HG02798 (cell line): ENCODE data around the gene HOXC11.

Experiments
- ATAC-seq: cut with Tn5 transposase; IDR thresholded peaks from one replicate; pipeline ENCODE4 v1.9.1; 2021; ENCODE audit warnings: mild to moderate bottlenecking; ENCODE audit not compliant: unreplicated experiment, poor library complexity

HOXC11 gene

DNA sequence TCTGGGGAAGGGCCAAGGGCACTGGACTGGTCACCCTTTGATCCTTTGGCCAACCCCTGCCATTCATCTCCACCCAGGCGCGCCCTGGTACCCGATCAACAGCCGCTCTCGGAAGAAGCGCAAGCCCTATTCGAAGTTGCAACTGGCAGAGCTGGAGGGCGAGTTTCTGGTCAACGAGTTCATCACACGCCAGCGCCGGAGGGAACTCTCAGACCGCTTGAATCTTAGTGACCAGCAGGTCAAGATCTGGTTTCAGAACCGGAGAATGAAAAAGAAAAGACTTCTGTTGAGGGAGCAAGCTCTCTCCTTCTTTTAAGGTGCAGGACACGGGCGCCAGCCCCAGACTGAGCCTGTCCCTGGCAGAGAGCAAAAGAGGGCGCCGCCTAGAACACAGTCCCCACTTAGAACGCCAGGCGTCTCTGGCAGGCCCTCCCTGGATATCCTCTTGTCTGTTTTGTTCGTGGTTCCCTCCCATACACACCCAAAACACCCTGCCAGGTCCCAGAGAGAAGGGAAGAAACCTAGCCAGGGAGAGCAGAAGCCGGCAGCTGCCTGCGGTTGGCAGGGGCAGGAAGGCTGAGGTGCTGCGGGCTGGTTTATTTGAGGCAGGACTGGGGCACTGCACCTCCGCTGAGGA lies 16.6 kb upstream of the HOXC11 start:
- ATAC-seq: no peak

- no peak for ATAC-seq
Measured at GRCh38 chr12:53956914-53957536, 15.9 kb upstream of the HOXC11 start.

GRCh38 chr12:53958128-53958527 lies 14.8 kb upstream of the HOXC11 start:
- ATAC-seq: no peak

GRCh38 chr12:53959314-53959713 lies 13.6 kb upstream of the HOXC11 start:
- no peak for ATAC-seq

DNA sequence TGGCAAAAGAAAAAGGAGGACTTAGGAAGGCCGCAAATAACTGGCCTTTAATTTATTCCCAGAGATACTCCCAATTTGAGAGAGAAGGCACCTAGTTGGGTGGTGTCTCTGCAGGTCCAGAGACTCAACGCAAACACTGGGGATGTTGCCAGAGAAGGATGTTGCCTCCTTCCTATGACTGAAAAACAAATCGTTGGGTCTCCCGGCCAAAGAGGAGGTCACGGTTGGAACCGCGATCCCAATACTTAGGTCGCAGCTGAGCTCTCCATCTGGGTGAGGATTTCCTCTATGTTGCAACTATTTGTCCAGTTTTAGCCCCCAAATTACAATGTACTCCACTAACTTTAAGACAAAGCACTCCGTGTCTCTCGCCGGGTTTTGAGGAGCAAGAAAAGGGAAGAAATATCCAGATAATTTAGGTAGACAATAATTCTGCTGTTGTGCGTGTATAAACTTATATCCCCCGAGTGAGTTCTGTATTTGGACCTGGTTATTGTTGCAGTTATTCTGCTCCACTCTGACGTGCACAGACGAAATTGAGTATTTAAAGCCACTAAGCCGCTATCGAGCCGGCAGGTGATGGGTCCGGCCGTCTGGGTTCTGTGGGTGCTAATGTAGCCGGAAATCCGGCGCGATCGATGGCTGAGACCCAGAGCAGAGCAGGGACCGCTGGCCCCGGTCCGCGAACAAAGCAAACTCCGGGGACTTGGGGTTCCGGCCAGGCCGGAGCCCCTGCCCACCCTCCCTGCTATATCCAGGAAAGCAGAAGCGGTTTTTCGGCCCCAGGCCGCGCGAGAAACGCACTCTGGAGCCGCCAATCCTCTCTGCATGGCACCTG lies 12.5 kb upstream of the HOXC11 start:
- ATAC-seq: no peak

GRCh38 chr12:53961025-53961761 lies 11.7 kb upstream of the HOXC11 start:
- no peak for ATAC-seq

GRCh38 chr12:53963005-53963404 lies 9.9 kb upstream of the HOXC11 start:
- no peak for ATAC-seq

- no peak for ATAC-seq
Measured at GRCh38 chr12:53963434-53964314, 9.3 kb upstream of the HOXC11 start.

DNA sequence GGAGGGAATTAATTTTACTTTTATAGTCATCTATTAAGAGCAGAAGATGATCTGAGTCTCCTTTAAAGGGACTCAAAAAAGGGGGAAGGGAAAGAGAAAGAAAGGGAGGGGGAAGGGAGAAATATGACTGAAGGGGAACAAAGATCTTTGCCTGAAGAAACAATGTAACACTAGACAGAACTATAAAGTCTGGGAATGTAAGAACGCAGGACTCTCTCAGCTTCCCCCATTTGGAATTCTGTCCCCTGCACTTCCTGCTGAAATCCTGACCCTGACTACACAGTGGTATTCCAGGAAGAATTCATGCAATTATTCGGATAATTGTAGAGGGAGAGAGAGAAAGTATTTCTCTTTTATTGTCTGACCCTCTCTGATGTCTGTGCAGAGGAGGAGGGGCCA lies 8.6 kb upstream of the HOXC11 start:
- ATAC-seq: no peak

DNA sequence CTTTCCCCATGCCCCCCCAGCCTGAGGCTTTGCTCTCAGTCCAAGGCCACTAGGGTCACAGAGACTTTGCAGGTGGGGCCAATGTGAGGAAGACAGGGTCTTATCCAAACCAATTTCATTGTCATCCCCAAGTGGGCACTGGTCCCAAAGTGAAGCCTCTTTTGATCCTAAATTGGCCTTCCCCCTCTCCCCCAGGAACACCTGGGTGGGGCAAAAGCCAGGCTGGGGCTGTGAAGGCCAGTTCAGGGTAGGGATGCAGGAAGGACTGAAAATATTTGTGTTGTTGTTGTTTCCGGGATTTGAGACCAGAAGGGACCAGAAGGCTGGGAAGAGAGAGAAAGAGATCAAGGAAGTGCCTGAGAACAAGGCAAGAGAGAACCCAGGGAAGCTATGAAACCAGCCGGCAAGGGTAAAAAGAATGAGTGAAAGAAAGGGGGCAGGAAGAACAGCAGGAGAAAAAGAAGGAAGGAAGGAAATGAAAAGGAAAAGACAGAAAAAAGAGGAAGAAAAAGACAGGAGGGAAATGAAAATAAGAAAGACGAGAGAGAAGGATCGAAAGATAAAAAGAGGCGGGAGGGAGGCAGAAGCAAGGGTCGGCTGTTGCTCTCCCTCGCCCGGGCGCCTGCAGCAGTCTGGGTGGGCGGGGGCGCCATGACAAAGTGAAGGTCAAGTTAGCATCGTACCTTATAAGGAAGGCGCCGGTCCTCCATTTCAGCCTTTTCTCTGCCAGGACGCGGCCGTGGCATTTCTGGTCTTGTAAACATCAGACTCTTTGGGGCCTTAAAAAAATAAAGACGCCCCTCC lies 7.4 kb upstream of the HOXC11 start:
- ATAC-seq: no peak

GRCh38 chr12:53966085-53966384 lies 6.9 kb upstream of the HOXC11 start:
- no peak for ATAC-seq

- no peak for ATAC-seq
Measured at GRCh38 chr12:53966385-53967133, 6.4 kb upstream of the HOXC11 start.

DNA sequence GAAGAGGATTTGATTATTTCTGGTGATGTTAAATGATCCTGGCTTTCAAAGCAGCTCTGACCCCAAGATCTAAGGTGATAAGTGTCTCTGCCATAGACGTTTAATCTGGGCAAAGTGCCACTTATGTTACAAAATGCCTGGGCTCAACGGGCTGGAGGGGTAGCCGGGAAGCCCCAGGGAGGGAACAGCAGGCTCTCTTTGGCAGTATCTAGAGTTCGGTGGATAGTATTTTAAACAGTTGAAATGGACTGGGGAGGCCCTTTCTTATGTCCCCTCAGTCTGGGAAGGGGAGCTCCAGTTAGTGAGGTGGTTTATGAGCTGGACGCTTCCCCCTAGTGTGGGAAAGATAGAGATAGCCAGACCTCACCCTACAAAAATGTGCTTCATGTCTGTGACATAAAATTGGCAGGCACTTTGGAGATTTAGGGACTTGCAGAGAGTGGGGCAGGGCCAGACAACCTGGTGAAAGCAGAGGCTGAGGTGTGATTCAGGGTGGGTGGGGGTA lies 5.5 kb upstream of the HOXC11 start:
- ATAC-seq: no peak

GRCh38 chr12:53968214-53969127 lies 4.5 kb upstream of the HOXC11 start:
- ATAC-seq: no peak

DNA sequence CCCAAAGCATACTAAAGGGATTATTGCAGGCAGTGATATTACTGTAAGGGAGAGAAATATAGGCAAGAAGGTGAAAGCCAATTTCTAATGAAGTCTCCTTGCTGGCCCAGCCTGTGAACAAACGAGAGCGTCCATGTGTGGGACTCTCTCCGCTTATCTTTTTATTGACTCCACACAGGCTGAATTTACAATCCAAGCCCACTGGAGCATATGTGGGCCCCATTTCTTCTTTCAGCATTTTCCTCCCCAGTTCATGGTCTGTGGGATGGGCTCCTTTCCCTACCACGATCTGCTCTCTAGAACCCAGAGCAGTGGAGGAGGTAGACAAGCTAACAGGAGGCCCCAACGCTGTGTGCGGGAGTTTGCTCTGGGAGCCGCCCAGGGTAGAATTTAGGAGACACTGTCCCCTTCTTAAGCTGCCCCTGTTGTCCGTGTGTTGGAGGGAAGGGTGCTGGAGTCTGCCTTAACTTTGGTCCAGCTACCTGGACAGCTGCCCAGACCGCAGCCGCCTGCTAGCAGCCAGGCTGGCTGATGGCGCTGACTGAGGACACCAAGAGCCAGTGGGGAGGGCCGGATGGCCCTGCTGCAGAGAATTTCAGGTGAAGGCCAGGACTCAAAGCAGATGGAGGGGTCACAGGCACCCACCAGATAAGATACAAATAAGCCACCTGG lies 3.2 kb upstream of the HOXC11 start:
- ATAC-seq: no peak

DNA sequence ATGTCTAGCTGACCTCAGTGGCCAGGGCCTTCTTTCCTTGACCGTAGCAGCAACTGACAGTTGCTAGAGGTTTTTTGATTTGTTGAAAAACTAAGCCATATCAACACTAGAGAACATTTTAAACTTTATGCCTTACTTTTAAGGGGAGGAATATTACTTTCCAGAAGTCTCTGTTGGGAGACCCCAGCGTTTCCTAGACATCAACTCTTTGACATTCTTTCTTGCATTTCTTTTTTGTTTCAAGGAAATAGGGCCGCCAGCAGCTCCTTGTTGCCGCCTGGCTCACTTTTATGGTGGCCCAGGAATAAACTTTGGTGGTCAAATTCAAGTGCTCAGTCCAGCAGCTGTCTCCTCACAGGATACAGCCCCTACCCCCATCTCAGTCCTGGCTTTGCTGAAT lies 2.5 kb upstream of the HOXC11 start:
- ATAC-seq: no peak

DNA sequence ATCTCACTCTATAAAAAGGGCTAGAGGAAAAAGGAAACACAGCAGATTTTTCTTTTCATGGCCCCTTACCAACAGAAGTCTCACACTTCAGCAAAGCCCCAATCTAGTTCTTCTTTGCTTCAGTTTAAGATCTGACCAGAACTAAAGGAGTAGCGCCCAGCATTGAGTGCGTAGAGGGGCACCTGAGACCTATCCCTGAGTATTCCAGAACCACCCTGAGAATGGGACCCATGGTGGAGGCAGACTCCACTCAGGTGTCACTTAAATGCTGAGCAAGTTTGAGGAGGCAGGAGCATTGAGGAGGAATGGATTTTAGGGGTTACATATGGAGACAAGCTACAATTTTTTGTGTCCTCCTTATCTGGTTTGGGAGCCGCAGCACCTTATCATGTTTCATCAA lies 1.8 kb upstream of the HOXC11 start:
- ATAC-seq: no peak
